PFSK-1 (cell line): ENCODE data around the gene NPC1L1.

Experiments used
- FOXP2 ChIP-seq: optimal IDR thresholded peaks from 2 replicates; pipeline ENCODE3; 2011; ENCODE audit warnings: borderline replicate concordance, control low read depth, inconsistent platforms; ENCODE audit not compliant: insufficient read depth; ENCODE audit errors: extremely low read length, extremely low read depth
- POLR2AphosphoS5 ChIP-seq: IDR thresholded peaks from 2 replicates; pipeline ENCODE4 v1.6.1; 2012; ENCODE audit warnings: low read depth, mild to moderate bottlenecking, control low read depth, low read length, moderate library complexity
- SIN3A ChIP-seq: IDR thresholded peaks from 2 replicates; pipeline ENCODE4 v1.6.1; 2012; ENCODE audit warnings: mild to moderate bottlenecking, low read length, moderate library complexity, borderline replicate concordance; ENCODE audit not compliant: insufficient read depth
- TAF1 ChIP-seq: IDR thresholded peaks from 2 replicates; pipeline ENCODE4 v1.6.1; 2012; ENCODE audit warnings: low read length, control low read depth, borderline replicate concordance; ENCODE audit not compliant: insufficient read depth
- TF ChIP-seq, protein P1 (sequence below), 2 experiments: IDR thresholded peaks; 2 replicates each; pipeline versions ENCODE4 v1.6.1 to v1.8.0; 2011 to 2012; ENCODE audit warnings: low read depth in 2 of 2, low read length in 2 of 2, control low read depth in 1 of 2, inconsistent platforms in 1 of 2, mild to moderate bottlenecking in 1 of 2, moderate library complexity in 1 of 2; ENCODE audit not compliant: insufficient read depth in 1 of 2

Gene NPC1L1

DNA sequence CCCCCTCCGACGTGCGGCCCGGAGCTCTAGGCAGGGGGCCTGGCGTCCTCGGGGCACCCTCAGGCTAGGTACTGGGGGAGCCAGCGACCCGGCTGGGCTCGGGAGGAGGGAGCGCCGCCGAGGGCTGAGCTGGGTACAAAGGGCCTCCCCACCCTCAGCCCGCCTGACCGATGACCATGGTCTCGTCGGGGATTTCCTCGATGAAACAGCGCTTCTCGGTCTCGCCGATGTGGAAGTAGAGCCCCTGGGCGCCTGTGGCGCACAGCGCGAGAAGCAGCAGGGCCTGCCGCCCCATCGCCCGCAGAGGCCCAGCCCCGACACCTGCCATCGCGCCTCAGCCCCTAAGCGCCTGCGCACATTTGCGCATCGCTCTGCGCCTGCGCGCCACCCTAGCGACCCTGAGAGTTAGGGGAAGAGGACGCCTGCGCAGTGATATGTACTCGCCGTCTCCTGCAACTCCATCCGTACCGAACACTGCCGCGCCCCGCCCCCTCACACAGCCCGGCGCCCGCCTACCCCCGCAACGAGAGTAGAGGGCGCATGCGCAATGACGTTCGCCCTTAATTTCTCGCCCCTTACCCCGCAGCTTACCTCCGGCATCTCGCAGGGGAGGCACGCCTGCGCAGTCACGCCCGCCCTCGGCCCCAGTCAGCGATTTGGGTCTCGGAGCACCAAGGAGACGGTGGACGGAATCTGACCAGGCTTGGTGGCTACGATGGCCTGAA, 40.9 kb upstream of the NPC1L1 start, which contains the start of gene TMED4:
Gene TMED4 (minus strand): TSS at position 353 of the 725 bp plus-strand sequence. CDS start 25 bp downstream, at position 328.
- TF ChIP-seq POLR2AphosphoS5: peak; percentile 97
- peak; percentile 64; the same call in 1 of the 2 replicates for TF ChIP-seq TAF1
- no peak for TF ChIP-seq SIN3A

DNA sequence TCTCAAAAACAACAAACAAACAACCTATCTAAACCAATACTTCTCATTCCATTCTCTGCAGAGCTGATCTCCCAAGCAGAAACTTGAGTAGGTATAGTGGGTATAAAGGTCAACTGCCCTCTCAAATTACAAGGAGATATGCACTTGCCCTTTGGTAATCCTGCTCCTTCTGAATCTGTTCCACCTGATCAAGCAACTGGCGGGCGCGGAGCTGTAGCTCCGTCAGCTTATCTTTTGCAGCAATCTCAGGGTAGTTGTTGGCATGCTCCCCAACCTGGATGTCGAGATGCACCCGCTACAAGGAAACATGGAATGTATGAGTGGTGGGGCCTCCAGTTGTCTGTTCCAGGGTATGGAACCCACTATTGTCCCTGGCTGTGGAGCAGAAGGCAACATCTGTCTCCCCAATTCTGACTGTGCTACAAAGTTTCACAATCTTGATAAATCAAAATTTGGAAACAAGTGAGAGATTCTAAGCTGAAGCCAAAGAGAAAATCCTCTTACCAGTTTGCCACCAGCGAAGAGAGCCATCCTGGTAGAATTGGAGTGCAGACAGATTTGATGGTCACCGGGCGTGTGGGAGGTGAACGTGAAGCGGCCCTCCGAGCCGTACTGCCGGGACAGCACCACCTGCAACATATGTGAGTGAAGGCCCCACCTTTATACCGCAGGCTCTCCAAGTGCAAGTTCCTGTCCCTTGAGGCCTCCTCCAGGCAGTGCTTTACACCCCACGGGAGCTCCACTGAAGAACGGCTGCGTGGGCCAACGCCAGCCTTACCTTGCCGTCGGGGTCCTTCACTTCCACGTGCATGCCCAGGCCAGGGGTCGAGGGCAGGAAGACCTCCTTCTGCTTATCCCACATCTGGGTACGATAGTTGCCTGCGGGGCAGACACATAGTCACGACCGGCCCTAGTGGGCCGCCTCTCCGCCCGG, 40.1 kb upstream of the NPC1L1 start:
- TF ChIP-seq FOXP2: no peak
- TF ChIP-seq, protein P1, sequence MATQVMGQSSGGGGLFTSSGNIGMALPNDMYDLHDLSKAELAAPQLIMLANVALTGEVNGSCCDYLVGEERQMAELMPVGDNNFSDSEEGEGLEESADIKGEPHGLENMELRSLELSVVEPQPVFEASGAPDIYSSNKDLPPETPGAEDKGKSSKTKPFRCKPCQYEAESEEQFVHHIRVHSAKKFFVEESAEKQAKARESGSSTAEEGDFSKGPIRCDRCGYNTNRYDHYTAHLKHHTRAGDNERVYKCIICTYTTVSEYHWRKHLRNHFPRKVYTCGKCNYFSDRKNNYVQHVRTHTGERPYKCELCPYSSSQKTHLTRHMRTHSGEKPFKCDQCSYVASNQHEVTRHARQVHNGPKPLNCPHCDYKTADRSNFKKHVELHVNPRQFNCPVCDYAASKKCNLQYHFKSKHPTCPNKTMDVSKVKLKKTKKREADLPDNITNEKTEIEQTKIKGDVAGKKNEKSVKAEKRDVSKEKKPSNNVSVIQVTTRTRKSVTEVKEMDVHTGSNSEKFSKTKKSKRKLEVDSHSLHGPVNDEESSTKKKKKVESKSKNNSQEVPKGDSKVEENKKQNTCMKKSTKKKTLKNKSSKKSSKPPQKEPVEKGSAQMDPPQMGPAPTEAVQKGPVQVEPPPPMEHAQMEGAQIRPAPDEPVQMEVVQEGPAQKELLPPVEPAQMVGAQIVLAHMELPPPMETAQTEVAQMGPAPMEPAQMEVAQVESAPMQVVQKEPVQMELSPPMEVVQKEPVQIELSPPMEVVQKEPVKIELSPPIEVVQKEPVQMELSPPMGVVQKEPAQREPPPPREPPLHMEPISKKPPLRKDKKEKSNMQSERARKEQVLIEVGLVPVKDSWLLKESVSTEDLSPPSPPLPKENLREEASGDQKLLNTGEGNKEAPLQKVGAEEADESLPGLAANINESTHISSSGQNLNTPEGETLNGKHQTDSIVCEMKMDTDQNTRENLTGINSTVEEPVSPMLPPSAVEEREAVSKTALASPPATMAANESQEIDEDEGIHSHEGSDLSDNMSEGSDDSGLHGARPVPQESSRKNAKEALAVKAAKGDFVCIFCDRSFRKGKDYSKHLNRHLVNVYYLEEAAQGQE (IDR thresholded peaks at IDR 0.05; ENCODE audit: insufficient read depth in 1 of 2, low read depth in 2 of 2, low read length in 2 of 2): no peak
- TF ChIP-seq TAF1: no peak

DNA sequence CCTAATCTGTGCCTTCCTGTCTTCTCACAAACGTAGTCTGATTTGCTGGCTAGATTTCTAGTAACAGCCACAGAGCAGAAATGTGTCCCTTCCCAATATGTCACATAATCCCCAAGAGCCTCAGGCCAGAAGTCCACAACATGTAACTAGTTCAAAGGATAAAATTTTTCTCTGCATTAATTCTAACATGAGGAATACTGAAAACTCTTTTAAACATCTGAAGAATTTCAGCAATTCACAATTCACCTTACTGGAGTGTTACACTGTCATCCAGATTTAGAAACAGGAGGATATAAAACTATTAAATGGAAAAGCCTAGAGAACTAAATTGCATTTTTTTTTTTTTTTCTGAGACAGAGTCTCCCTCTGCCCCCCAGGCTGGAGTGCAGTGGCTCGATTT, 35.1 kb upstream of the NPC1L1 start:
- TF ChIP-seq SIN3A (no peak), TAF1 (no peak), POLR2AphosphoS5 (no peak), FOXP2 (no peak)
- TF ChIP-seq, protein P1 (IDR thresholded peaks at IDR 0.05; ENCODE audit: insufficient read depth in 1 of 2, low read depth in 2 of 2, low read length in 2 of 2): no peak

DNA sequence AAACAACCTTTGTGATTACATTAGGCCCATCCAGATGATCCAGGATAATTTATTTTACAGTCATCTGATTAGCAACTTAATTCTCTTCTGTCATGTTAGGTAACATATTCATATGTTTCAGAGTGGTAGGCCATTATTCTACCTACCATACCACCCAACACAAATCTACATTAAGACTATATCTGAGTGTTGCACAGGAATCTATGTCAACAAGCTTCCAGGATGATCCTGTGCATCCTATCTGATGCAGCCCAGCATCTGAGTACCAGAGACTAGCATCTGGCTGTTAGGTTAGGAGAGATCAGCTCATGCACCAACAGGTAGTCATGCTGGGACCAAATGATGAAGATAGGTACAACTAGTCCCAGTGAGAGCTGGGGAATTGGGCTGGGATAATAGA, 33.9 kb upstream of the NPC1L1 start:
- TF ChIP-seq TAF1 (no peak), POLR2AphosphoS5 (no peak), FOXP2 (no peak), SIN3A (no peak)
- TF ChIP-seq, protein P1 (IDR thresholded peaks at IDR 0.05; ENCODE audit: insufficient read depth in 1 of 2, low read depth in 2 of 2, low read length in 2 of 2): no peak

DNA sequence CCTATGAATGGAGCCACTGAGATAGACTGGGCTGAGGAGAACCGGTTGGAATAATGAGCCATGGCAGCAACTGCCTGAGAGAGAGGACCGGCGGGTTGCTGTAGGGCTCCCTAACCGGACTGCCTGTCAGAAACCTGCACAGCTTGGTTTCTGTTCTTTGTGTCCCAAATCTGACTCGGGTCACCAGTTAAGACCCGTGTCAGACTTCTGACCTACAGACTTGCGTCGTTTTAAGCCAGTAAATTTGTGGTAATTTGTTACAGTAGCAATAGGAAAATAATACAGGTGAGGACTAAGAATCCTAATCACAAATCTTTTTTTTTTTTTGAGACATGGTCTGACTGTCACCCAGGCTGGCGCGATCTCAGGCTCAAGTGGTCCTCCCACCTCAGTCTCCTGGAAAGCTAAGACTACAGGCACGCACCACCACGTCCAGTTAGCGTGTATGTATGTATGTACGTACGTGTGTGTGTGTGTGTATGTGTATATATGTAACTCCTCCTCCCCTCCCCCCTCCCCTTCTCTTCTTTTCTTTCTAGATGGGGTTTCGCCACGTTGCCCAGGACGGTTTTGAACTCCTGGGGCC, 33.2 kb upstream of the NPC1L1 start:
- no peak for TF ChIP-seq FOXP2
- no peak; the same call in 1 of the 2 replicates for TF ChIP-seq SIN3A
